ENCODE results near the gene FGFRL1.
"Not testable (repeated sequence)": the region's sequence is repeated elsewhere in the genome, so short reads cannot be mapped to it uniquely, and the experiment has no call there.

FGFRL1 gene

DNA sequence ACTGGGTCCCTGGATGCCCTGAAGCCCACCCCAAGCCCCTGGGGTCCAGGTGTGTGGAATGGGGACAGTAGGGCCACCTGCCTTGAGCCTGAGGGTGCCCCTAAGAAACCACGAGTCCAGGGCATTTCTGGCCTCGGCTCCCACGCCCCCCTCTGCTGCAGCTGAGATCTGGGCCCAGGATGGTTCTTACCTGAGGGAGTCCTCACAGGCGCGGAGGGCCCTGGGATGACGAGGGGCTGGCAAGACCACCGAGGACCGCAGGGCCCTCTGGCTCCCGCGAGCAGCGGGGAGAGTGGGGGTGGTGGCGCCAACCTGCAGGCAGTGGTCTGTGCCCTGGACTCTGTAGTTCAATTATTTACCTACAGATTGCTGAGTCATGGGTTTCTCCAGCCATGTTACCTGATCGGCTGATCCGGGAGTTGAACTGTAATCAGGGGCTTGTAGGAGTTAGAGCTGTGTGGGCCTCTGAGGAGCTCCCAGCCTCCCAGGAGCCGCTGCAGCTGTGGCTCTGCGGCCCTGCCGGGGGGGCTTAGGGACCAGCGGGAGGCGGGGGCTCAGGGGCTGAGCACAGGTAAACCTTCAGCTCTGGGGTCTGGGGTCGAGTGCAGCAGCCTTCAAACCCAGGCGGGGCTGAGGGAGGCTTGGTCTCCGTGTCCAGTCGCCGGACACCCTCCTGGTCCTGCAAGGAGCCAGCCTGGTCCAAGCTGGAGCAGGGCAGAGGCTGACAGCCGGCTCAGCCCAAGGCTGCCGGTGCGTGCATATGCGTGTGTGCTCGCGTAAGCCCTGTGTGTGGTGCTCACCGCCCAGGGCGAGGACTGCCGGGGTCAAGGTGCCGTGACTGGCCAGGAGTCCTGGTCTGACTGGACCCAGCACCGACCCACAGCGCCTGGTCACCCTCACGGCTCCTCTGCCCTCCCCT, 18.1 kb upstream of the FGFRL1 start, which contains the start of gene SLC26A1:
Gene SLC26A1 (minus strand): TSS at position 294 of the 919 bp plus-strand sequence. CDS start 1,701 bp downstream, outside the sequence.
- DNase-seq = no peak

DNA sequence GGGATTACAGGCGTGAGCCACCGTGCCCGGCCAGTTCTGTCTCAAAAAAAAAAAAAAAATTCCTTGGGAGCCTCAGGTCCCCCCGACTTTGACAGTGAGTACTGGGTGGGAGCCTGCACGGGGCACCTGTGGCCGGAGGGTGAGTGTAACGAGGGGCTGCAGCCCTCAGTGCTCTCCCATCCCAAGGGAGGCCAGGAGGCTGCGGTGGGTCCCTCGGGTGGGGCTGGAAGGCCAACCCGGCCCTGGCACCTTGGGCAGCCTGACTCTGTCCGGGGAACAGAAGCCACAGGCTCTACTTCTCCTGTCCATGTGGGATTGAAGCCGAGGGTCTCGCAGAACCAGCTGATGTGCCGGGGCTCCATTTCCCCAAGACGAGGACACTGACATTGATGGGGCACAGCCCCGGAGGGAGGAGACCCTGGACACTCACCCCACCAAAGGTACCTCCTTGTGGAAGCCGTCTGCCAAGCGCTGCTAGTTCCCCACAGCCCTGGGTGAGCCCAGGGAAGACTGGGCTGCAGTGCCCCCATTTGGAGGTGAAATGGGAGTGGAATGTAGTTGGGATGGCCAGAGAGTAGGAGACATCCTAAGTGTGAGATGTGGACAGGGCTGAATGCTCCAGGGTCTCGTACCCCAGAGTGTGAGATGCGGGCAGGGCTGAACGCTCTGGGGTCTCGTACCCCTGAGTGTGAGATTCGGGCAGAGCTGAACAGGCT, 16.0 kb upstream of the FGFRL1 start:
- DNase-seq = no peak

DNA sequence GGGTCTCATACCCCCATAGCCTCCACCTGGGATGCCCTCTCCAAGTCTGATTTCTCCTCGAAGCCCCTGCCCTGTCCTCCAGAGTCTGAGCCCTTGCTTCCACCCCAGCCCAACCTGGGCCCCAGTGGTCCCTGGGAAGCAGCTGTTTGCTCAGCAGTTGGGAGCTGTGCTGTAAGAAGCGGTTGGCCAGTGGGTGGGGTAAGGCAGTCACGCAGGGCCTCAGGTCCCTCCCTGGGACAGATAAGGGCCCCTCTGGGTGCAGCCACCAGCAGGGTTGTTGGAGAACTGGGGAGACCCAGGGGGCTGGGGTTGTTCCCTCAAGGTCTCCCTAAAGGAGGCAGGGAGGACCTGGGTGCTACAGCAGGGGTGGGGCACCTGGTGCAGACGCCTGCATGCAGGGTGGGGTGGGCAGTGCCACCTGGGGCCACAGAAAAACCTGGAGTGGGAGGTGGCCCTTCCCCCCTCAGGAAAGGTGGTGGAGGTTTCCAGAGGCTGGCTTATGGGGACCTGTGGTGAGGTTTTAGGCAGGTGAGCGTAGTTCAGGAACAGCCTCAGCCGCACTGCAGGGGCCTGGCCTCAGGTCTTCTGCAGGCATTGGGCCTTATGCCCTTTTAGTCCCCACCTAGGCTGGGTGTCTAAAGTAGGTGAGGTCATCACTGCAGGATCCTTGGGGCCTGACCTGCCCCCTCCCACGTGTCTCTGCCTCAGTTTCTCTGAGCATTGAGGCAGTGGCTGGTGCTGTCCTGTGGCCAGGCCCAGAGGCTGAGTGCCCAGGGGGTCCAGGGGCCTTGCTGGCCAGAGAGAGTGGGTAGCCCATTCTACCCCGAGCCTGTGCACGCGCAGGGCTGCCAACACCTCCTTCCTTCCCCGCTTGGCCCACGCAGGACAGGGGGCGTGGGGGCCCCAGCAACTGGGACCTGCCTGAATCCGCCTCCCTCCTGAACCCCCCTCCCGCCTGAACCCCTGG, 15.1 kb upstream of the FGFRL1 start:
- DNase-seq = no peak

DNA sequence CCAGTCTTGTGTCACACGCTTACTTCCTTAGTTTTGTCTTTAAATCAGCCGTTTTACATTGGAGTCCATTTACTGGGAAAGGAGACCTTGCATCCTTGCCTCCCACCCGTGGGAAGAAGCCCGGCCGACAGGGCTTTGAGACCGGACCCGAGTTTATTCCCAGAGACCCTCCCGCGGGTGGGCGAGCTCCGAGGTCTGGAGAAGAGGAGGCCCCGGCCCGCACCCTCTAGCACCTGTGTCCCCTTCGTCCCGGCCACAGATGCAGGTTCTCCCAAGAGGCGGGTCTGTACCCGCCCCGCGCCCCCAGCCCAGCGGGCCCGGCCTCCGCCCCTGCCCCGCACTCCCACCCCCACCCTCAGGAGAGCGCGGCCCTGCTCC, 14.4 kb upstream of the FGFRL1 start:
- no peak for DNase-seq

DNA sequence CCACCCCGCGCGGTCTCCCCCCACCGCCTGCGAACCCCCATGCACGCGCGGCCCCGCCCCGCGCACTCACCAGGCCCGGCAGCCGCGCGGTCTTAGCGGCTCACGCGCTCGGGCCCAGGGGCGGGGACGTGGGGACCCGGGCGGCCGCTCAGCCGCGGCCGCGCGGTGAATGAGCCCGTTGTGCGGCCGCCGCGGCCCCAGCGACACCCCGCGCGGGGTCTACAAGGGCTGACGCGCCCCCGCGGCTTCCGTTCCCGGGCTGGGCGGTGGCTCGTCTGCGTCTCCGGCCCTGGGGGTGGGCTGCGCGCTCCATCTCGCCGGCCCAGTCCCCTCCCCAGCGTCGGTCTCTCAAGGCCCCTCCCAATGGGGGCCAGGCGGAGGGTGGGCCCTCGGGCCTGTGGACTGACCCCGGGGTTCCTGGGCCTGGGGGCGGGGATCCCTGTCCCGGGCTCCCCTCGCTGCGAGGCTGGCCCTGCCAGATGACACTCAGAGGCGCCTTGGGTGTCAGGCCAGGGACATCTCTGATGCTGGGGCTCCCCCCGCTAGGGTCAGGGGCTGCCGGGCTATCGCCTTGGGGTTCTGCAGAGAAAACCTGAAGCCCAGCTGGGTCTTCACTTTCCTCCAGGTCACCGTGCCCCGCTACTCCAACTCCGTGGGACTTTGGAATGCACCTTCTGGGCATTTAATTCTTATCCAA, 13.9 kb upstream of the FGFRL1 start:
- DNase-seq = no peak

DNA sequence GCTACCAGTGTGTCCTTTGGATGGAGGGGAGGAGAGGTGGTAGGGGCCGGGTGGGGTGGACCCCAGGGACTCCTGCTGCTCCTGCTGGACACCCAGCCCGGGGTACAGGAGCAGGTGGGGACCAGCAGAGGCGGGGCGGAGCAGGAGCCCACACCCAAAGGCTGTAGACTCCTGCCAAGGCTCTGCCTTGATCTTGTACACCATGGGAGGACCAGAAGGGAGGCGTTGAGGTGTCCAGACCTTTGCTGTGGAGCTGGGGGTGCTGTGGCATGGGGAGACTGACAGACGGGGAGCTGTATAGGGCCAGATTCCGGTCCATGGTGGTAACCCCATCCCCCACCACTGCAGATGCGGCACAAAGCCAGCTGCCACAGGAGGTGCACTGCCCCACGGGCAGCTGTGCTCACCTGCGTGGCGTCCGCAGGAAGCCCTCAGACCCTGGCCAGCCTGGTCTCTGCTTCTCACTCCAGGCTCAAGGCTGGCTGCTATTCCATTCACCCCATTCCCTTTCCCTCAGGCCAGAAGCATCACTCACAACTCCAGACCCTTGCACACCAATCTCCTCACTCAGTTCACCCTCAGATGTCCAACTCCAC, 13.2 kb upstream of the FGFRL1 start:
- no peak for DNase-seq

GRCh38 chr4:999240-999863, 12.1 kb upstream of the FGFRL1 start:
- DNase-seq = not testable (repeated sequence)

- DNase-seq = no peak
Observed at GRCh38 chr4:999882-1000425, 11.5 kb upstream of the FGFRL1 start.

- DNase-seq = no peak
Observed at GRCh38 chr4:1000686-1001260, 10.7 kb upstream of the FGFRL1 start.

GRCh38 chr4:1001561-1002130, 9.8 kb upstream of the FGFRL1 start:
- DNase-seq = no peak

DNA sequence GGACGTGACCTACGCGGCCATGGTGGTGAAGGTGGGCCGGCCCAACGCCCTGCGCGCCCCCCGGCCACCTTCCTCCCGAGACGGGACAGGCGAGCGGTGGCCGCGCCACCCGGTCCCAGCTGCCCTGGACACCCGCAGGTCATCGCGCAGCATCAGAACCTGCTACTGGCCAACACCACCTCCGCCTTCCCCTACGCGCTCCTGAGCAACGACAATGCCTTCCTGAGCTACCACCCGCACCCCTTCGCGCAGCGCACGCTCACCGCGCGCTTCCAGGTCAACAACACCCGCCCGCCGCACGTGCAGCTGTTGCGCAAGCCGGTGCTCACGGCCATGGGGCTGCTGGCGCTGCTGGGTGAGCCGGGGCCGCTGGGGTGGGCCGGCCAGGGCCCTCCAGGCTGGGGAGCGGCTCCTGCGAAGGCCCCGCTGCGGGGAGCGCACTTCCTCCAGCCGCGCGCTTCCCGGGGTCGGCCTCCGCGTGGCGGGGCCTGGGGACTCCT, 9.2 kb upstream of the FGFRL1 start:
- DNase-seq = no peak

- DNase-seq = no peak
Observed at GRCh38 chr4:1002631-1003251, 8.7 kb upstream of the FGFRL1 start.

GRCh38 chr4:1003271-1004070, 8.0 kb upstream of the FGFRL1 start:
- DNase-seq = no peak

DNA sequence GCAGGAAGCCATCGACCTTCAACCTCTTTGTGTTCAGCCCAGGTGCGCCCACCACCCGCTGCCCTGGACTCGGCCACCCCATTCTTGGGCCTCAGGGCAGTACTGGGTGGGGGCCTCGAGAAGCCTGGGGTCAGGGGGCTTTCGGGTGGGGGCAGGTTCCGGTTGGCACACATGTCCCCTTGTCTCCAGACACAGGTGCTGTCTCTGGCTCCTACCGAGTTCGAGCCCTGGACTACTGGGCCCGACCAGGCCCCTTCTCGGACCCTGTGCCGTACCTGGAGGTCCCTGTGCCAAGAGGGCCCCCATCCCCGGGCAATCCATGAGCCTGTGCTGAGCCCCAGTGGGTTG, 7.4 kb upstream of the FGFRL1 start:
- no peak for DNase-seq

DNA sequence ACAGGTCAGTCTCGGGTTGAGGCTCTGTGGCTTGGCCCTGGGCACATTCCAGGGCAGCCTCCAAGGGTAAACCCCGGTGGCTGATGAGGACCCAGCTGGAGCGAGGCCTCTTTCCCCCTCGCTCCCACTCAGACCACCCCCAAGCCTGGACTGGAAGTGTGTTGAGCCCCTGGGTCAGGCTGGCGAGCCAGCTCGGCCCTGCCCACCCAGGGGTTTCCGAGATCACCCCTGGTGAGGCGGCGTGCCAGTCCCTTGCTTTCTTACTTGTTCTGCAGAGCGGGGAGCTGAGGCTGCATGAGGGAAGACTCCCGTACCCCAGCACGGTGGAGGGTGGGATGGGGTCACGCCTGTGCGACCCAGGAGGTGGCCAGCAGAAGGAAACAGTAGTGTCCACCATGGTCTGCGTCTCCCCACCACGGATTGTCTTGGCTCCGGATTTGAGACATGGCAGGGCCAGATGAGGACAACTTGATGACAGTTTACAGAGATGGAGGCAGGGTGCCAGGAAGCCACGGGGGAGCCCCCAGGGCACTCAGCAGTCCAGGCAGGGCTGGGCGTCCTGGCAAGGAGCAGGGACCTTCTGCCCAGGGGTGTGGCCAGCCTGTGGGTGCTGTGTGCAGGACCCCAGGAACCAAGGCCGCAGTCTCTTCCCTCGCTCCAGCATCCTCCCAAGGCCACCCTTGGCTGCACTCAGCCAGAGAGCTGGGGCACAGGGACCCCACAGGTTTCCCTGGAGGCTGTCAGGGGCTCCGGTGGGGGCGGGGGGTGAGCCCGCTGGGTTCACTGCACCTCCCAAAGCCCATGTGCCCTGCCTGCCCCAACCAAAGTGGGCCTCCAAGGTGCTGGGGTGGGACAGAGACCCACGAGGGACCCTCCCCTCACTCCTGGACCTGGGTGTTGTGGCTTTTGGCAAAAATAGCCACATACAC, 6.6 kb upstream of the FGFRL1 start:
- no peak for DNase-seq

DNA sequence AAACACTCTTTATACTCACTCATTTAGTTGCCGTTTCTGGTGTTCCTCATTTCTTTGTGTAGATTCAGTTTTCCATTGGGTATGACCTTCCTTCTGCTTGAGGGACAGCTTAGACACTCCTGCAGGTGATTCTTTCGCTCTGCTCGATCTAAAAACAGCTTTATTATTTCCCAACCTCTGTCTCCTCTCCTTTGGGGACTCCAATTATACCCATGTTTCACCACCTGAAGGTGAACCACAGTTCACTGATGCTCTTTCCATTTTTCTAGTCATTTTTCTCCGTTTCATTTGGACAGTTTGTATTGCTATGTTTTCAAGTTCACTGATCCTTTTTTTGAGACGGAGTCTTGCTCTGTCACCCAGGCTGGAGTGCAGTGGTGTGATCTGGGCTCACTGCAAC, 4.6 kb upstream of the FGFRL1 start:
- DNase-seq = no peak

DNA sequence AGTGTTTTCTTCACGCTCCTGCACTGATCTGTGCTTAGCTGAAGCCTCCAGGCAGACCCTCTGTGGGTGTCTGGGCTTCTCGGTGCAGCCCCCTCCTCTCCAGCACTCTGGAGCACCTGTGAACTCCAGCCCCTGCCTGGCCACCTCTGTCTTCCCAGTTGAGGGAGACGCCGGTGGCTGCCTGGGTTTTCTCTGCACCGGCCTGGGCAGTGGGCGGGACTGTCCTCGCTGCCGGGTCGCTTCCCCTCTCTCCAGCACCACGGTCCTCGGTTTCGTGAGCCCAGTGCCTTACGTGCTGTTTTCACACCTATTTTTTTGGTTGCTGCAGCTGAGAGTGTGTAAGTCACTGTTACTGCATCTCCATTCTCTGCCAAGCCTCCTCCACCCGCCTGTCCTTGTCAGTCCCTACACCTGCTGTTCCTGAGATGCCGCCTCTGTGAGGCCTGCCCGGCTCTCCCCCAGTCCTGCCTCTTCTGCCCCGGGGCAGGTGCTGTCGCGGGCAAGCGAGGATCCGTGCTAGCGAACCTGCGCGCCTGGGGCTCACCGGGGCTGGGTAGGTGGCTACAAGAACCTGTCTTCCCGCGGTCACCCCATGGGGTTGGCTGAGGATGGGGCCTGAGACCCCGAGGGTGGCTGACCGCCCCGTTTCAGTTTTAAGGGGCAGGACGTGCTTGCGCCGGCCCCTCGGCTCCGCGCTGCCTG, 2.4 kb upstream of the FGFRL1 start:
- DNase-seq = no peak
